ENCODE measurements around the gene SOX9. TPM values are rescaled to one million over a fixed set of nuclear protein-coding genes. Genes with fewer than 3 reads are reported as not detected.

SOX9 gene
- total RNA-seq, 1 experiment from 2014 or later = 1.3 TPM

DNA sequence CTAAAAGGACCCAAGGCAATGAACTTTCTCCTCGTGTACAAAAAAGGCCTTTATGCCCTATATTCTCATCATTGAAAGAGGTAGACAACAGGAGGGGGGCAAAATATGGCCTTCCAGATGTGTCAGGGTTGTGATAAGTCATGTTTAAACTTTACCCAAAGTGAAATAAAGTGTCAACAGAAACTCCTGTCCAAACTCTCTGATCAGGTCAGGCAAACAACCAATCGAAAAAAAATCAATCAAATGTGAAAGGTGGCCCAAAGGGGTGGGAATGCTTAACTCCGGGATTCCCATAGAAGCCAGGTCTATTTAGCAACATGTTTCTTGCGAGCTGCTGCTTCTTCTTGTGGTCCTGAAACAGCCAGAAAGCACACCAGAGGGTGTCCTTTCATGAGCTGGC is 49.5 kb upstream of the SOX9 start:
- DNase-seq = no peak
- Mint-ChIP-seq H3K4me3 (no peak overlapping the region), H3K9me3 (peaks cover 0 to under 1% of the 10 kb centered on the region in 2 experiments; a peak in 2 of 5 replicates), H3K27ac (no peak overlapping the region), H3K36me3 (ENCODE audit: insufficient read depth in 1 of 3, low read depth in 3 of 3) (no peaks in the 10 kb centered on the region; a peak in 1 of 7 replicates), H3K27me3 (ENCODE audit: low read depth) (no peaks in the 10 kb centered on the region; the same call in none of the 2 replicates), H3K4me1 (no peaks in the 10 kb centered on the region)
- H2AFZ ChIP-seq (ENCODE audit: low read length) = no peak overlapping the region
- no peak overlapping the region for H3T11ph ChIP-seq (ENCODE audit: low read length)
- H3K79me2 ChIP-seq (ENCODE audit: insufficient read depth, low read length) = no peaks in the 10 kb centered on the region
- H3K27me3 ChIP-seq (ENCODE audit: insufficient read depth, low read length) = no peaks in the 10 kb centered on the region
- no peak overlapping the region for H3K56ac ChIP-seq (ENCODE audit: insufficient read length, low read depth, low read length)
- H4K91ac ChIP-seq (ENCODE audit: insufficient read length, low read depth, low read length) = no peak overlapping the region
- no peak overlapping the region for H3K23ac ChIP-seq (ENCODE audit: insufficient read length, low read depth, low read length)
- no peaks in the 10 kb centered on the region for H3K4me1 ChIP-seq (ENCODE audit: insufficient read depth, low read length)
- no CpG with 5 or more reads among the region's 4 CpGs for WGBS (ENCODE audit: extremely low coverage, insufficient read length, low lambda C conversion rate)
- H2BK20ac ChIP-seq (ENCODE audit: low read depth, low read length, poor library complexity, severe bottlenecking) = no peak overlapping the region
- no peak overlapping the region for H2BK5ac ChIP-seq (ENCODE audit: insufficient read length, low read length)
- H4K8ac ChIP-seq (replicated peaks; ENCODE audit: insufficient read length, low read depth, low read length) = no peak overlapping the region
- no peak overlapping the region for H2BK15ac ChIP-seq (ENCODE audit: low read depth, low read length)
- H4K5ac ChIP-seq (ENCODE audit: insufficient read length, low read depth, low read length) = no peak overlapping the region
- no peaks in the 10 kb centered on the region for H3K9me3 ChIP-seq (ENCODE audit: control insufficient read depth, low read depth, low read length)
- H4K20me1 ChIP-seq (ENCODE audit: control insufficient read depth, insufficient read depth, insufficient read length) = no peaks in the 10 kb centered on the region
- H3K14ac ChIP-seq (ENCODE audit: insufficient read depth, low read length) = no peak overlapping the region
- H3K79me1 ChIP-seq (ENCODE audit: insufficient read depth, low read depth, low read length, poor library complexity, severe bottlenecking) = no peaks in the 10 kb centered on the region
- no peak overlapping the region for H3K9ac ChIP-seq (ENCODE audit: extremely low read depth, insufficient read length, low read length)
- H3K27ac ChIP-seq (ENCODE audit: insufficient read length, low read depth, low read length) = no peak overlapping the region
- no peak overlapping the region for H3K4me2 ChIP-seq (ENCODE audit: insufficient read depth, insufficient read length, low read length)
- no peaks in the 10 kb centered on the region for H3K23me2 ChIP-seq (ENCODE audit: insufficient read length, low read depth, low read length, poor library complexity, severe bottlenecking)
- H2AK5ac ChIP-seq (ENCODE audit: insufficient read length, low read length) = no peak overlapping the region
- no peak overlapping the region for H2BK120ac ChIP-seq (ENCODE audit: low read depth, low read length, poor library complexity, severe bottlenecking)
- no peak for TF ChIP-seq CTCF (conservative IDR thresholded peaks at IDR 0.05)
- no peak overlapping the region for H2BK12ac ChIP-seq (ENCODE audit: insufficient read length, low read depth, low read length)
- H3K4ac ChIP-seq (ENCODE audit: low read depth, low read length) = no peak overlapping the region
- H3K18ac ChIP-seq (ENCODE audit: insufficient read length, low read depth, low read length) = no peak overlapping the region
